SHP77 treated with DMSO at 0.1 percent for 48 hours (cell line): ENCODE measurements around the gene ARF6.
"Not testable (repeated sequence)": the region's sequence is repeated elsewhere in the genome, so short reads cannot be mapped to it uniquely, and the experiment has no call there.

Source experiments
- DNase-seq: peaks from one replicate; lab custom pipeline; 2025; lab: John Stamatoyannopoulos, UW

Gene ARF6

DNA sequence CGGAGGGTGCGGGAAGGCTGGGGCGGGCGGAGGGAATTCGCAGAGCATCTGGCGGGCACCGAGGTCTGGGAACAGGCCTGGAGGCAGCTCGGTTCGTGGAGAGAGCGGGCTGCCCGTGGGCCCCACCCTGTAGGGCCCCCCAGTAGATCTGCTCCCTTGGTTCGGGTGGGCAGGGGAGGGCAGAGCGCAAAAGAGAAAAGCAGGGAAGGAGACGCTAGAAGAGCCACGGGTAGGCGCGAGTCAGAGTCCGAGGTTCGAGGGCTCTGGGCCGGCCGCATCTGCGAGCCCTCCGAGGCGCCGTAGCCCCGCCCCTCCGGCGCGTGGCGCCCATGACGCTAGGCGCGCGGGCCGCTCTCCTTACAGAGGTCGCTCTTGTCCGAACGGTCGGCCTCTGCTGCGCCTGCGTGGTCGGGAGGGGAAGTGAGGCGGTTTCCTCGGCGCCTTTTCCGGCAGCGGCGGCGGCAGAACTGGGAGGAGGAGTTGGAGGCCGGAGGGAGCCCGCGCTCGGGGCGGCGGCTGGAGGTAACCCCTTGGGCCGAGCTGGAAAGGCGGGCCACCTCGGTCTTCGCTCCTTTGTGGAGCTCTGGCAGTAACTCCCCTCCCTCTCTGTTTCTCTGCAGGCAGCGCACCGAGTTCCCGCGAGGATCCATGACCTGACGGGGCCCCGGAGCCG is at the start of gene ARF6:
TSS of gene ARF6 (plus strand) at position 447 of the 673 bp plus-strand sequence. CDS start 655 bp downstream, outside the sequence.
- peak; percentile 89 for DNase-seq

GRCh38 chr14:49849213-49849847 is 43.6 kb upstream of the ARF6 start:
- DNase-seq = no peak

DNA sequence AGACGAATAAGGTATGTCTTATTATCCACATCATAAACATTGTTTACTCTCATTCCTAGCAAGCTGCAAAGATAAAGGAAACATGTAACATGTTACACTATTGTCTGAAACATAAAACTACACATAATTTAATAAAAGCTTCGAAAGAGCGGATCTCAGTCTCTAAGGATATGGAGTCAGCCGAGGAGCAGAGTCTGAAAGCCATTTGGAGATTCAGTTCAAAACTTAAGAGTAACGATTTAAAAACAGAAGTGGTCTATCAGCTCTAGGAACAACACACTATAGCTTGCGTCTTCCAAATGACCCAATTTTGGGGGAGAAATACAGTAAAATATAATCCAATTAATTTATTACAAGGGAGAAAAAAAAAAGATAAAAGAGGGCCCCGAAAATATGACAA is 41.1 kb upstream of the ARF6 start:
- DNase-seq = no peak

DNA sequence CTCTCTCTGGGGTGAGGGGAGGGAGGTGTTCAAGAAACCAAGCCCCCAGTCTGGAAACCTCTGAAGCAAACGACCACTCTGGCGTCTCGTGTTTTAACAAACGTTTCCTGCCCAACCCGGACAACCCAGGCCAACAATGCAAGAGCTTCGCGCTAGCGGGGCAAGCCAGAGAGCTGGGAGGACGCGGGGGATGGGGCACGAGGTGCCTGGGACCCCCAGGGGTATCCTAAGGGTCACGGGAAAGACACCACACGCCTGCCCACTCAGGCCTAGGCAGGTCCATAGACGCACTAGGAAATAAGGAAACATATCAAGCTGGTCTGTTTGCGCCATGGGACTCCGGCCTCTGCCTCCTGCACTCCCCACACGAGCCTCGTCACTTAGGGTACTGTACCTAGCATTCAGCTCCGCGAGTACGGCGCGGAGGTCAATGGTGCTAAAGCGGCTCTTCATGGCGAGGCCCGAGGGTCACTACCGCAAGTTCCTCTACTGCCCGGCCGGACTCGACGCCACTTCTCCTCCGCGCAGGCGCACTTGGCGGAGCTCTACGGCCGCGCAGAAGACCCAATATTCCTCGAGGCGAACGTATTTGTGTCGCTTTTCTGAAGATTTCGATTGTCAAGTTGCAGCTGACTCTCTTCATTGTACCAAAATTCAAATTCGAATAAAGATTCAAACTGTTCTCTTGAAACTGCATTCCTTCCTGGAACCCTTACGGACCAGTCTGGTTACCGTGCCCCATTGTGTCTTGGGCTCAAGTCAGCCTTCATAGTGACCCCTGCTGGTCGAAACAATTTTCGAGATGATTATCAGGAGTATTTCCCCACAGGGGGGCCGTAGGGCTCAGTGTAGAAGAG is 40.4 kb upstream of the ARF6 start, which contains the start of gene NEMF:
TSS of gene NEMF (minus strand) at position 488 of the 857 bp plus-strand sequence. CDS start at position 453, 35 bp downstream.
- DNase-seq = peak; percentile 86

GRCh38 chr14:49853158-49853477 is 39.8 kb upstream of the ARF6 start:
- DNase-seq = no peak

DNA sequence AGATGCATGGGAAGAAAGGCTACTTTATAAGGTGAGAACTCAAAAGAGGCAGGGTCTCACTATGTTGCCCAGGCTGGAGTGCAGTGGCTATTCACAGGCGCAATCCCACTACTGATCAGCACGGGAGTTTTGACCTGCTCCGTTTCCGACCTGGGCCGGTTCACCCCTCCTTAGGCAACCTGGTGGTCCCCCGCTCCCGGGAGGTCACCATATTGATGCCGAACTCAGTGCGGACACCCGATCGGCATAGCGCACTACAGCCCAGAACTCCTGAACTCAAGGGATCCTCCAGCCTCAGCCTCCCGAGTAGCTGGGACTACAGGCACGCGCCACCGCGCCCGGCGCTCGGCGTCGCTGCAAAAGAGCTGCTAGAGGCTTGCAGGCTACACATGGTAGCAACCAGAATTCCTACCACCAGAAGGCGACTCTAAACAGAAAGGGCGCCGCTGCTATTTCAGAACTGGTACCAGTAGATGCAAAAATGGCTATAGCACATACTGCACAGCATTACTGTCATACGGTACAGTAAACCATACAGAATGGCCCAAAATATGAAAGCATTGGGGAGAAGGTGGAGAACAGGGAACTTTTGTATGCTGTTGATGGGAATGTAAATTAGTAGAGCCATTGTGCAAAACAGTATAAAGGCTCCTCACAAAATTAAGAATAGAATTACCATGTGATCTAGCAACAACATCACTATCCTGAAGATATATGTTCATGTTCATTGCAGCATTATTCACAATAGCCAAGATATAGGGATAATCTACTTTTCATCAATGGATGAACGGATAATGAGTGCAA is 39.1 kb upstream of the ARF6 start:
- DNase-seq = peak; percentile 83

DNA sequence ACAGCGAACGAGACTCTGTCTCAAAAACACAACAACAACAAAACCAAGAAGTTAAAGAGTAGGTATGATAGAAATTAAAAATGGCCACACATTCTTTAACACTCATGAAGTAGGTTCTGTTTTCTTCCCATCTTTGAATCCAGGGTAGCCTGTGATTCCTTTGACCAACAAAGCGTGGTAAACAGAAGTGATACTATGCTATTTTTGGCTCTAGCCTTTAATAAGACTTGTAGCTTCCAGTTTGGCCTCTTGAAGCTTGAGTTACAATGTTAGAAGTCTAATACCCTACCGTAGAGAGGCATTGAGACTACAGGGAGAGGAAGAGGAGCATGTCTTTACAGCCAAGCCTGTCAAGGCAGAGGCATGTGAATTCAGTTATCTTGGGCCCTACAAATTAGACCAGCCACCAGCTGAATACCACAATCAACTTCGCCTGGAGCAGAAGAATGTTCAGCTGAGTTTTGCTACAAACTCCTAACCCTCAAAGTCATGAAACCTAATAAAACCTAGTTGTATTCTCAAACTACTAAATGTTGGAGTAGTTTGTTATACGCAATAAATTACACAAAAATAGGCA is 35.4 kb upstream of the ARF6 start:
- no peak for DNase-seq

DNA sequence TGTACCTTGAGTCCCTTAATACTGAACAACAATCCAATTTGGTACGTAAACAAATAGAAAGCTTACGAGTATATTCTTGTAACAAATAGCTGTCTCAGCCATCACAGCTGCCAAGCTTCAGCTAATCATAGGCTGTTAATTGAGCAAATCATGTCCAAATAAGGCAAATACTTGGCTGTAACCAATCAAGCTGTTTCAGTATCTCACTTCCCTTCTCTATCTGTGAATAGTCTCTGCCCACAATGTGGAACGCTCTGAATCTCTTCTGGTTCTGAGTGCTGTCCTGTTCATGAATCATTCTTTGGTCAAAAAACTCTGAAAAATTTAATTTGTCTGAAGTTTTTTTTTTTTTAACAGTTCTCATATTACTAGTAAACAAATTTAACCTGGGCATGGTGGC is 34.5 kb upstream of the ARF6 start:
- no peak for DNase-seq

- DNase-seq = no peak
These were observed 31.7 kb upstream of the ARF6 start for GRCh38 chr14:49860988-49861698.

DNA sequence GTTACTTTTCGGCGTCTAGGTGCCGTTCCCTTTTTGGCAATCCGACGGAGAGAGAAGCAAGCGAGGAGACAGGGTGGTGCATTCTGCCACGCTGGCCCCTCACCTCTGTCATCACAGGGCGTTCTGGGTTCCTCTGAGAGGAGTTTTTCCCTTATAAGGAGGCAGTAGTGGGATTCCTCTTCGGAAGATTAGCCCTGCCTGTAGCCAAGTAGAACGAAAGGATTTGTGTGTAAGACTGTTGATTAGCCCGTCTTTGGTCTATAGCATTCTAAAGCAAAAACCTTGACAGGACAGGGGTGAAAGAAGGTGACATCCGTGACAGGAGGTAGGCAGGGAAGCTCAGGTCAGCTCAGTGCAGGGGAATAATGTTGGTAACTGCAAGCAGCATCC is 31.2 kb upstream of the ARF6 start:
- peak; percentile 74 for DNase-seq

DNA sequence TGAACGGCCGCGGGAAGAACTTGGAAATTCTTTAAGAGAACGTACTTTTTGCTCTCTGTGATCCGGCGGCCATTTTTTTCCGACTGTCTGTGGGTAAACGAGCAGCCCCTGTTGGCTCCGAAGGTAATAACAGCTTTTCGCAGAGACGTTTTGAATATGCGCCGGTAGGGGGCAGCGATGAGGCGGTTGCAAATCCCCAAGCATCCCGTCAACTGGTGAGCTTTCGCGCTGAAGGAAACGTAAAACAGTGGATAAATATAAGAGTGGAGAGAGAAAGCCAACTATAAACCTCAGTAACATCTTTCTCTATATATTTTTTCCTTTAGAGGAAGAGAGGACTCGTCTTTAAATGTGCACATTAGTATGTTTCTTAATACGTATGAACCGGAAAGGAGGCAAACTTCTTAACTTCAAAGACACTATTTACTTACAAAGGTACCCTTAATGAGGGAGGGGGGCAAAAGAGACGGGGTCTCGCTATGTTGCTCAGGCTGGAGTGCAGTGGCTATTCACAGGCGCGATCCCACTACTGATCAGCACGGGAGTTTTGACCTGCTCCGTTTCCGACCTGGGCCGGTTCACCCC is 30.7 kb upstream of the ARF6 start:
- DNase-seq = peak; percentile 68

DNA sequence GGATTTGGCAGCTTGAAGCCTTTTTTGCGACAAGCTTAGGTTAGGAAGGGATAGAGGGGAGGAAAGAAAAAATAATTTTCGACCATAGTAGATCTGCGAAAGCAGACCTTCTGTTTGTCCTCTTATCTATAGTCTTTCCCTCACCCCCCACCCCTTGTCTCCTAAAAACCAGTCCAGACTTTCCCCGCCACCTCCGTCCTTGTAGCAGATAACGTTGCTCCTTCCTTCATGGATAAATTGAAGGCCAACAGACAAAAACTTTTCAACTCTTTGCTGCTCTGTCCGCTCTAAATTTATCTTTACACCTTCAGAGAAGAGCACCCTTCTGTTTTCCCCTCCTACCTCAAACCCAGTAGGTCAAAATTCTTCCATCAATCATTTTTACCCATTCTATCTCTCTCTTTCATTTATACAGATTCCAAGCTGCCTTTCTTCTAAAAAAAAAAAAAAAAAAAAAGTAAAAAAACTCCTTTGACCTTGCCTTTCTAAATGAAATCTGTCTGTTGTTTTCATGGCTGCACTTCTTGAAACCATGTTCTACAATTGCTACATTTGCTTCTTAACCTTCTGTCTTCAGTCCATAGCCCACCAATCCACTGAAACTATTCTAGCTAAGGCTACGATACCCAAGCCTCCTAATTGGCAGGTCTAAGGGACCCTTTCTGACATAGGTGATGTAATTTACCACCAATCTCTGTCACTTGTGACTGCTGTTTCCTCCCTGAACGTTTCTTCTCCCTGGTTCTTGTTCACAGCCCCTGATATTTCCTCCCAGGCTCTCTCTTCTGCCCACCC is 29.2 kb upstream of the ARF6 start:
- no peak for DNase-seq

DNA sequence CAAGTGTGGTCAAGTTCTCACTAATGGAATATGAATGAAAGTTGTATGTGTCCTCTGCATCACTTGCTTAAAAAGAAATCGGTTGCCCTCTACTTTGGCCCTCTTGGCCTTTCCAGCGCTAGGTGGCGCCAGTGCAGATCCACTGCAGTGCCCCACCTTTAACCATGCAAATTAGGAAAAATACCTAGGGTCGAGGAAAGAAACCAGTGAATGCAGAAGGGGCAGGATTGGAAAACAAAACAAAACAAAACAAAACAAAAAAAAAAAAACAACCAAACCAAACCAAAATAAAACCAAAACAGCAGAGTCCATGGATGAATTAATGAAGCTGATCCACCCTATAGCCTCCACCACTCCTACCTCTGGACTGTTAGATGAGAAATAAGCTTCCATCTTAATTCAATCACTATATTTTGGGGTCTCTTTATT is 27.4 kb upstream of the ARF6 start:
- peak; percentile 52 for DNase-seq

GRCh38 chr14:49867831-49868719 is 24.8 kb upstream of the ARF6 start:
- peak; percentile 93 for DNase-seq

DNA sequence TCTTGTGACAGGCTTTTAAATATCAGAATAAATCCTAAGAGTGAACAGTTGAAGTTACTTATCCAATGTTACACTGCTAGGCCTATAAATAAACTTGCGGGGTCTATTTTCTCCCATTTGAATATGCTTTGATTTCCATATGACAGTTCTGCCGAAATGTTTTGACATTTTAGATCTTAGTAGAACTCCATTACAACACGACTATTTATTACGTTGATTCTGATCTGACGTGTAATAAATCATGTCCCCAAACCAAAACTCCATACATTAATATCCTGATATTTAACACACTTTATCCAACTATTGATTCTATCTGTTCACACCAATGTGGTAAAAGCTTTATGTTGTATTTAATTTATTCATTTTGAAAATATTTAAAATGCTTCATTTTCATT is 24.2 kb upstream of the ARF6 start:
- DNase-seq = no peak

DNA sequence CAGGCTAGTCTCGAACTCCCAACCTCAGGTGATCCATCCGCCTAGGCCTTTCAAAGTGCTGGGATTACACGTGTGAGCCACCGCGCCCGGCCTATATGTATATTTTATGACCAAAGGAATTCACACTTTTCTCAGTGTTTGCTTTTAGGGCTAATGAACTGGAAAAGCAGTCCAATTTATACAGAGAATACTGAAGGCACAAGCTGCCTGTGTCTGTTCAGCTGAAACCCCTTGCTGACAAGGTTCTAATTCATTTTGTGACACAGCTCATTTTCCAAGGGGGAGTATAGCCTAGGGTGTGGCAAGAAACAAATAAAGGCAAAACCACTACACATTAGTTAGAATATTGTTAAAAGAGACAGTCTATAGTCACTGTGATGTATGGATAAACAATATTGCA is 22.0 kb upstream of the ARF6 start:
- DNase-seq = no peak

DNA sequence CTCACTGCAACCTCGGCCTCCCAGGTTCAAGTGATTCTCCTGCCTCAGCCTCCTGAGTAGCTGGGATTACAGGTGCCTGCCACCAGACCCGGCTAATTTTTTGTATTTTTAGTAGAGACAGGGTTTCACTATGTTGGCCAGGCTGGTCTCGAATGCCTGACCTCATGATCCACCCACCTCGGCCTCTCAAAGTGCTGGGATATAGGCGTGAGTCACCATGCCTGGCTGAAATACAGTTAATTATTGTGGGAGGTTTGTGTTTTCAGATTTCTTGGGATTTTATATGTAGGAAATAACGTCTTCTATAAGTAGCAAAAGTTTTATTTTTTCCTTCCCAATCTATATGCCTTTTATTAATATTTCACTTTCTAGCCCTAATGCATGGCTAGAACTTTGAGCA is 19.3 kb upstream of the ARF6 start:
- not testable (repeated sequence) for DNase-seq

- no peak for DNase-seq
These were observed 17.2 kb upstream of the ARF6 start for GRCh38 chr14:49875640-49876198.
